LHCN-M2 (cell line): ENCODE data around the gene USHBP1. TPM values are rescaled to one million over a fixed set of nuclear protein-coding genes. Genes with fewer than 3 reads are reported as not detected.
"Not testable (repeated sequence)": the region's sequence is repeated elsewhere in the genome, so short reads cannot be mapped to it uniquely, and the experiment has no call there.

Experiments used
- DNase-seq: peaks from one replicate; pipeline ENCODE4 v3.0.0-alpha.2; 2012; ENCODE audit warnings: low read depth
- total RNA-seq: library from RNA; depleted of rRNA; stranded (reverse); fragments of >200 nt; gene quantifications from 2 replicates; pipeline ENCODE4 v1.2.3, GENCODE V29; 2014

Gene USHBP1
- total RNA-seq, 1 experiment from 2014 or later = not detected

- DNase-seq = peak; percentile 75
Measured at GRCh38 chr19:17296273-17296672, 31.7 kb upstream of the USHBP1 start.

- DNase-seq = not testable (repeated sequence)
Measured at GRCh38 chr19:17295551-17295950, 31.0 kb upstream of the USHBP1 start.

GRCh38 chr19:17294051-17294891 lies 29.7 kb upstream of the USHBP1 start:
- no peak for DNase-seq

- no peak for DNase-seq
Measured at GRCh38 chr19:17293605-17294004, 29.1 kb upstream of the USHBP1 start.

- DNase-seq = peak; percentile 31
Measured at GRCh38 chr19:17292301-17293074, 27.9 kb upstream of the USHBP1 start.

GRCh38 chr19:17289489-17289888 lies 24.9 kb upstream of the USHBP1 start:
- DNase-seq = peak; percentile 35

- DNase-seq = no peak
Measured at GRCh38 chr19:17286752-17287151, 22.2 kb upstream of the USHBP1 start.

GRCh38 chr19:17286263-17286662 lies 21.7 kb upstream of the USHBP1 start:
- DNase-seq = no peak

- no peak for DNase-seq
Measured at GRCh38 chr19:17285415-17286135, 21.0 kb upstream of the USHBP1 start.

- no peak for DNase-seq
Measured at GRCh38 chr19:17283504-17283996, 19.0 kb upstream of the USHBP1 start.

- peak; percentile 71 for DNase-seq
Measured at GRCh38 chr19:17282488-17283125, 18.1 kb upstream of the USHBP1 start.

GRCh38 chr19:17281391-17282304 lies 17.1 kb upstream of the USHBP1 start, which contains the start of gene ANKLE1:
TSS of gene ANKLE1 (plus strand) at chr19:17281901. CDS start at chr19:17281921, 20 bp downstream.
- DNase-seq = no peak

- DNase-seq = no peak
Measured at GRCh38 chr19:17279436-17279835, 14.9 kb upstream of the USHBP1 start.

GRCh38 chr19:17275441-17276175 lies 11.1 kb upstream of the USHBP1 start:
- no peak for DNase-seq

GRCh38 chr19:17274892-17275291 lies 10.3 kb upstream of the USHBP1 start:
- DNase-seq = not testable (repeated sequence)

- no peak for DNase-seq
Measured at GRCh38 chr19:17268754-17269153, 4.2 kb upstream of the USHBP1 start.

GRCh38 chr19:17266975-17267788 lies 2.6 kb upstream of the USHBP1 start, which contains the start of gene BABAM1:
TSS of gene BABAM1 (plus strand) at chr19:17267443. CDS start at chr19:17268807, 1,364 bp downstream.
- DNase-seq = peak; percentile 100

- no peak for DNase-seq
Measured at GRCh38 chr19:17266589-17266974, 2.0 kb upstream of the USHBP1 start.
